HepG2 (cell line): ENCODE data around the gene LSMEM2. TPM values are rescaled to one million over a fixed set of nuclear protein-coding genes. Genes with fewer than 3 reads are reported as not detected.

Experiments
- ARID3A ChIP-seq: IDR thresholded peaks from 2 replicates; pipeline ENCODE4 v1.6.1; 2012; ENCODE audit warnings: low read depth, low read length, improper control_type of control experiment
- BCL6 ChIP-seq: IDR thresholded peaks from 2 replicates; pipeline ENCODE4 v1.6.1; 2016; ENCODE audit warnings: missing genetic modification reagents, missing compliant biosample characterization
- ELF1 ChIP-seq: sonication (generic); formaldehyde crosslinking; IDR thresholded peaks from 2 replicates; pipeline ENCODE4 v1.4.0; 2020; ENCODE audit warnings: missing genetic modification reagents
- IKZF1 ChIP-seq: fragments of 450-650 bp; IDR thresholded peaks from 2 replicates; pipeline ENCODE4 v1.7.1; 2016
- IRF9 ChIP-seq: sonication (generic); formaldehyde crosslinking; IDR thresholded peaks from 2 replicates; pipeline ENCODE4 v1.8.0; 2022; ENCODE audit warnings: missing genetic modification reagents, mild to moderate bottlenecking, borderline replicate concordance
- MAFG ChIP-seq: sonication (generic); formaldehyde crosslinking; IDR thresholded peaks from 2 replicates; pipeline ENCODE4 v1.5.1; 2020; ENCODE audit warnings: mild to moderate bottlenecking, missing genetic modification reagents
- NFAT5 ChIP-seq: sonication (generic); formaldehyde crosslinking; IDR thresholded peaks from 2 replicates; pipeline ENCODE4 v1.4.0; 2020; ENCODE audit warnings: missing genetic modification reagents
- NRL ChIP-seq: sonication (generic); formaldehyde crosslinking; IDR thresholded peaks from 2 replicates; pipeline ENCODE4 v1.5.0; 2020; ENCODE audit warnings: missing genetic modification reagents, mild to moderate bottlenecking, moderate library complexity, borderline replicate concordance
- SRSF1 ChIP-seq: fragments of 200-400 bp; formaldehyde crosslinking; optimal IDR thresholded peaks from 2 replicates; pipeline ENCODE3; 2017; ENCODE audit warnings: mild to moderate bottlenecking, low read depth, low read length, moderate library complexity
- YY1 ChIP-seq: IDR thresholded peaks from 2 replicates; pipeline ENCODE4 v1.6.1; 2011; ENCODE audit warnings: low read length, low read depth, moderate library complexity, mild to moderate bottlenecking; ENCODE audit not compliant: insufficient read depth, insufficient replicate concordance
- ZNF329 ChIP-seq: sonication (generic); formaldehyde crosslinking; IDR thresholded peaks from 2 replicates; pipeline ENCODE4 v1.9.0; 2021; ENCODE audit warnings: low read depth, mild to moderate bottlenecking, missing genetic modification reagents
- ZNF616 ChIP-seq: sonication (generic); formaldehyde crosslinking; IDR thresholded peaks from 2 replicates; pipeline ENCODE4 v1.5.0; 2020; ENCODE audit warnings: low read depth, mild to moderate bottlenecking, missing genetic modification reagents
- ZNF644 ChIP-seq: IDR thresholded peaks from 2 replicates; pipeline ENCODE4 v1.6.1; 2016; ENCODE audit warnings: low read depth
- ZNF891 ChIP-seq: sonication (generic); formaldehyde crosslinking; IDR thresholded peaks from 2 replicates; pipeline ENCODE4 v1.5.0; 2020; ENCODE audit warnings: mild to moderate bottlenecking, missing genetic modification reagents
- polyA plus RNA-seq, 8 experiments: library from polyadenylated mRNA; depleted of rRNA in 3 of 8; stranded (reverse) in 7 of 8; unstranded in 1 of 8; fragments of >200 nt; fragmentation: Illumina TruSeq in 4 of 8; extraction: Trizol in 4 of 8; gene quantifications; 2 replicates each; pipeline versions ENCODE4 v1.2.1 to v1.2.3, GENCODE V29; 2011 to 2016; ENCODE audit warnings: low read depth in 4 of 8, missing spikeins in 1 of 8, mixed read lengths in 1 of 8; ENCODE audit not compliant: insufficient read depth in 1 of 8
- total RNA-seq, 5 experiments: library from RNA; depleted of rRNA; stranded (reverse); fragments of >200 nt; fragmentation: Illumina TruSeq; extraction: Trizol; gene quantifications; 2 replicates each; pipeline ENCODE4 v1.2.3, GENCODE V29; 2016; ENCODE audit warnings: low read depth in 1 of 5
- TF ChIP-seq, protein P1 (sequence below): sonication (generic); formaldehyde crosslinking; conservative IDR thresholded peaks from 2 replicates; pipeline ENCODE4 v1.4.0; 2020; ENCODE audit warnings: missing genetic modification reagents
- TF ChIP-seq, protein P2 (sequence below): conservative IDR thresholded peaks from 2 replicates; pipeline ENCODE4 v1.6.1; 2018; ENCODE audit warnings: missing genetic modification reagents

Gene LSMEM2
- total and polyA plus RNA-seq, 2 of the 13 experiments (the other 11 are each of a cell fraction or from before 2014, with no cell fraction given), result 0.07 to 0.41 TPM

DNA sequence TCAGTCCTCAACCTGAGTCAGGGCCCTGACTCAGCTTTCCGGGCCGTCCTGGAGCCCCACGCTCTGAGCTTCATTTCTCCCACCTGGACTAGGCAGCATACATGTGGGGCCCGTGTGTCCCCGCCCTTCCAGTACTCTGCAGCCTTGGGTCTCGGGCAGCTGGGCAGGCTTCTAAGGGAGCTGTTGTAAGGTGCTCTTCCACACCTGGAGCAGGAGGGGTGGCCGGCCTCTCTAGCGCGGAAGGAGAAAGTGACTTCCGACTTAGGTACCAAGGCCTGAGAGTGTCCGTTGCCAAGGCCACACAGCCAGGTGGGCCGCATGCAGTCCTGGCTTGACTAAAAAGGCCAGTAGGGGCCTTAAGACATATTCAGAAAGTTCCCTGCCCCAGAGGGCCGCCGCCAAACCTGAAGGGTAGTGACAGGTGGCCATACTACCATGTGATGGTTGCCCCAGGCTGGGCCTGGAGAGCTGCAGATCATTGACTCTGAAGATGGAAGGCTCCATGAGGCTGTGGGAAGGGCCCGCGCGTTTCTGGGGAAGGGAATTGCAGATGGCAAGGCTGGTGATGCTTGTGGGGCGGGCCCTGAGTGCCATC is 19.4 kb upstream of the LSMEM2 start (continued):
- TF ChIP-seq NRL (CRISPR knock-in tag) (0 out of 2 replicates have a peak, but pooled peaks have one; percentile 14), IRF9 (no peak), ZNF616 (CRISPR knock-in tag) (no peak), IKZF1 (no peak), ZNF891 (CRISPR knock-in tag) (no peak), NFAT5 (CRISPR knock-in tag) (no peak), MAFG (no peak), SRSF1 (peak; percentile 32), ARID3A (no peak), BCL6 (no peak), YY1 (no peak), ZNF329 (CRISPR knock-in tag) (0 out of 2 replicates have a peak, but pooled peaks have one; percentile 8), ZNF644 (no peak), ELF1 (no peak)
- TF ChIP-seq, protein P1, sequence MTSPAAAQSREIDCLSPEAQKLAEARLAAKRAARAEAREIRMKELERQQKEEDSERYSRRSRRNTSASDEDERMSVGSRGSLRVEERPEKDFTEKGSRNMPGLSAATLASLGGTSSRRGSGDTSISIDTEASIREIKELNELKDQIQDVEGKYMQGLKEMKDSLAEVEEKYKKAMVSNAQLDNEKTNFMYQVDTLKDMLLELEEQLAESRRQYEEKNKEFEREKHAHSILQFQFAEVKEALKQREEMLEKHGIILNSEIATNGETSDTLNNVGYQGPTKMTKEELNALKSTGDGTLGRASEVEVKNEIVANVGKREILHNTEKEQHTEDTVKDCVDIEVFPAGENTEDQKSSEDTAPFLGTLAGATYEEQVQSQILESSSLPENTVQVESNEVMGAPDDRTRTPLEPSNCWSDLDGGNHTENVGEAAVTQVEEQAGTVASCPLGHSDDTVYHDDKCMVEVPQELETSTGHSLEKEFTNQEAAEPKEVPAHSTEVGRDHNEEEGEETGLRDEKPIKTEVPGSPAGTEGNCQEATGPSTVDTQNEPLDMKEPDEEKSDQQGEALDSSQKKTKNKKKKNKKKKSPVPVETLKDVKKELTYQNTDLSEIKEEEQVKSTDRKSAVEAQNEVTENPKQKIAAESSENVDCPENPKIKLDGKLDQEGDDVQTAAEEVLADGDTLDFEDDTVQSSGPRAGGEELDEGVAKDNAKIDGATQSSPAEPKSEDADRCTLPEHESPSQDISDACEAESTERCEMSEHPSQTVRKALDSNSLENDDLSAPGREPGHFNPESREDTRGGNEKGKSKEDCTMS (CRISPR knock-in tag), result no peak
- TF ChIP-seq, protein P2, sequence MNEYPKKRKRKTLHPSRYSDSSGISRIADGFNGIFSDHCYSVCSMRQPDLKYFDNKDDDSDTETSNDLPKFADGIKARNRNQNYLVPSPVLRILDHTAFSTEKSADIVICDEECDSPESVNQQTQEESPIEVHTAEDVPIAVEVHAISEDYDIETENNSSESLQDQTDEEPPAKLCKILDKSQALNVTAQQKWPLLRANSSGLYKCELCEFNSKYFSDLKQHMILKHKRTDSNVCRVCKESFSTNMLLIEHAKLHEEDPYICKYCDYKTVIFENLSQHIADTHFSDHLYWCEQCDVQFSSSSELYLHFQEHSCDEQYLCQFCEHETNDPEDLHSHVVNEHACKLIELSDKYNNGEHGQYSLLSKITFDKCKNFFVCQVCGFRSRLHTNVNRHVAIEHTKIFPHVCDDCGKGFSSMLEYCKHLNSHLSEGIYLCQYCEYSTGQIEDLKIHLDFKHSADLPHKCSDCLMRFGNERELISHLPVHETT (CRISPR knock-in tag), result no peak
